CD4-positive, alpha-beta T cell treated with Interleukin-12 subunit alpha and Interleukin-12 subunit beta, for 1 hour (primary cell): ENCODE results near the gene NTM.

Experiments
- DNase-seq: peaks from one replicate; pipeline ENCODE4 v3.0.0-alpha.2; 2020

Gene NTM

GRCh38 chr11:132114185-132114584 is 743.8 kb downstream of the NTM start:
- DNase-seq = no peak

GRCh38 chr11:132114743-132115142 is 744.3 kb downstream of the NTM start:
- no peak for DNase-seq

- DNase-seq = no peak
Observed at GRCh38 chr11:132115454-132115853, 745.0 kb downstream of the NTM start.

GRCh38 chr11:132116516-132116915 is 746.1 kb downstream of the NTM start:
- no peak for DNase-seq

DNA sequence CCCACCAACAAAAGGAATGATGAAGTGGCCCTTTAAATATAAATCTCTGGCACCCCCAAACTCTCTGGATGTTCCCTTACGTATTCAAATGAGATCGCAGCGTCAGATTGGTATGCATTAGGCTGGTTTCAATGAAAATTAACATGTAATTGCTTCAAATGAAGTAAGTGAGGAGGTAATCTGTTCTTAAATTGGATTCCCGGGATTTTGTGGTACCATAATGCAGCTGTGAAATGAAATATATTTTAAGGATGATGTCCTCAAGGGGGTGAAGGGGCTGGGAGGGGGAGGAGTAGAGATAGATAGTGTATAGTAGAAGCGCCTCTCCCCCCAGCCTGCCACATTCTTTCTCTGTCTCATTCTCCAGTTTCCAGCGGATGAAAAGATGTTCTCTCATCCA is 748.2 kb downstream of the NTM start:
- DNase-seq = no peak

GRCh38 chr11:132119573-132119972 is 749.2 kb downstream of the NTM start:
- DNase-seq = no peak

- DNase-seq = no peak
Observed at GRCh38 chr11:132122735-132123134, 752.3 kb downstream of the NTM start.

- DNase-seq = no peak
Observed at GRCh38 chr11:132123449-132123848, 753.0 kb downstream of the NTM start.

DNA sequence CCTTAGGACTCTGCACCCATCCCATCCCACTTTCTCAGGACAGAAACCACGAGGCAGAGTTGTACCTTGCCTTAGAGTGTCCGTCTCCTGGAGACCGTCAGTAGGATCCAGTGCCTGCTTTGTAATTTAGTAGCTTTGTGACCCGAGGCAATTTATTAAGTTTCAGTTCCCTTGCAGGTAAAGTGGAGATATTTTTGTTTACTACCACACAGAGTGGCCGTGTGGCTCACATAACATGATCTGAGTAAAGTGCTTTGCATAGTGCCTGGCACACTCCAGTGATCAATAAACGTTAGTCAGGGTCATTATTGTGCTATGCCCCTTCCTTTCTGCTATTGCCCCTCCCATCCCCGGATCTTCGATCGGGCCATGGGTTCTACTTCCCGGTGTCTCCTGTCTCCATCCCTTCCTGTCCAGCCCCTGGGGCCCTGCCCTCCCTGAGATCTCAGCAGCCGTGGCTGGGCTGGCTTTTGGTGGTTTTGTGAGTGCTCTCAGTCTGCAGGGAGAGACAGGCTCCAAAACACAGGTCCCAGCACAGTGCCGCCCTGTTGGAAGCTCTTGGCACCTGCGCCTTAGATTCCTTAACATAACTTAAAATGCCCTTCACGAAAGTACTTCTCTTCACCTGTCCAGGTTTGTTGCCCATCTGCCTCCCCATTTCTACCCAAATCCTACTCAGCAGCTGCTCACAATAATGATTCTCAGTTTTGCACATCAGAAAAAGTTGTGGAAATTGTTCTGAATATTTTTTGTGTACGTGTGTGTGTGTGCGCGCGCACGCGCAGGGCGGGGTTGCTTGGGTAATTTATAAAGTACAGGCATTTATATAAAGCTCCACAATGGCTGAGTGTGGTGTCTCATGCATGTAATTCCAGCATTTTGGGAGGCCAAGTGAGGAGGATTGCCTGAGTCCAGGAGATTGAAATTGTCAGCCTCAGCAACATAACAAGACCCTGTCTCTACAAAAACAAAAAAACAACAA is 753.7 kb downstream of the NTM start:
- no peak for DNase-seq

GRCh38 chr11:132125988-132126871 is 755.8 kb downstream of the NTM start:
- no peak for DNase-seq

GRCh38 chr11:132126973-132127899 is 756.8 kb downstream of the NTM start:
- no peak for DNase-seq

GRCh38 chr11:132127900-132128288 is 757.5 kb downstream of the NTM start:
- no peak for DNase-seq

DNA sequence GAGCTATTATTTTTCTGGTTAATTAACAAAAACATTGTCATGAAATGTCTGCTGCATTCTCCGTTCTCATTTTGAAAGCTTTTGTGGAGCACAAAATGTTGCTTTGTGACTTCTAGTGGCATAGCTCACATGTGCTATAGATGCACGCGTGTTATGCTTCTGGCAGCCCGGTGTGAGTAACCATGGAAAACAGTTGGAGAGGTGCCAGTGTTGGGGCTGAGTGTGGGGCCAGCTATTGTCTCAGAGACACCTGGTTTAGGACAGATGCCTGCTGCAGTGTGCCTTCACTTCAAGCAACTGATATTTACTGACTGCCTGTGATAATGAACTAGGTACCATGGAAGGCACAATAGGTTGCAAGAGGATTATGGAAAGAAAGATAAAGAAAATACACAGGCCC is 760.6 kb downstream of the NTM start:
- no peak for DNase-seq

GRCh38 chr11:132131961-132132360 is 761.5 kb downstream of the NTM start:
- DNase-seq = no peak

- no peak for DNase-seq
Observed at GRCh38 chr11:132134322-132134721, 763.9 kb downstream of the NTM start.

GRCh38 chr11:132137289-132137980 is 767.0 kb downstream of the NTM start:
- no peak for DNase-seq

DNA sequence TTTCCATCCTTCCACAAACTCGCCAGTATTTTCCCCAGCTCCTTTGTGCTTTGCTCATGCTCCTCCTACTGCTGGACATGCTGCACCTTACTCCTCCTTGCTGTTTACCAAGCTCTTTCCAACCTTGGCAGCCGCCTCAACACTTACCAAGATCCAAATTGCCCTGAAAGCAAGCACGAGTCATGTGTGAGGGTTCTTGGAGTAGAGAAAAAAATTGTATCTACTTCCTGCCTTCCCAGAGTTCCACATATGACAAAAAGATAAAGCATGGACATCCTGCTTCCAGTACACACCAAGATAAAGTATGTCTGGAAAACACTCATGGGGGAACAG is 767.5 kb downstream of the NTM start:
- no peak for DNase-seq

GRCh38 chr11:132139181-132139580 is 768.8 kb downstream of the NTM start:
- no peak for DNase-seq

GRCh38 chr11:132140056-132140455 is 769.6 kb downstream of the NTM start:
- DNase-seq = no peak

GRCh38 chr11:132142121-132142520 is 771.7 kb downstream of the NTM start:
- no peak for DNase-seq

DNA sequence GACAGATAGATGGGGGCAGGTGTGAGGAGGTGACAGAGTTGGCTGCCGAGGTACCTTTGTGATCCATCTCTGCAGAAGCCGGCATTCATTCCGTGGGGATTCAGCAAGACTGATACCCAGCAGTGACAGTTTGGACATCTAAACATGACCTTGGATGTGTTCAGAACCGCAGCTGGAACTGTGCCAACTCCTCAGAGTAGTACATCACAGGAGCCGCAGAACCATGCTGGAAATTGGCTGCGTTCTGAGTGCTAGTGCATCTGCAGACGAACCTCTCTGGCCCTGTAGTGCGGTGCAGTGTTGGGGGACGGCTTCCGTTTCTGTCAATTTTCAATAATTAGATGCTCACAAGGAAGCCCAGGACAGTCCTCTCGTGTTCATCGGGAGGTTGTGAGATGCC is 772.1 kb downstream of the NTM start:
- DNase-seq = no peak

DNA sequence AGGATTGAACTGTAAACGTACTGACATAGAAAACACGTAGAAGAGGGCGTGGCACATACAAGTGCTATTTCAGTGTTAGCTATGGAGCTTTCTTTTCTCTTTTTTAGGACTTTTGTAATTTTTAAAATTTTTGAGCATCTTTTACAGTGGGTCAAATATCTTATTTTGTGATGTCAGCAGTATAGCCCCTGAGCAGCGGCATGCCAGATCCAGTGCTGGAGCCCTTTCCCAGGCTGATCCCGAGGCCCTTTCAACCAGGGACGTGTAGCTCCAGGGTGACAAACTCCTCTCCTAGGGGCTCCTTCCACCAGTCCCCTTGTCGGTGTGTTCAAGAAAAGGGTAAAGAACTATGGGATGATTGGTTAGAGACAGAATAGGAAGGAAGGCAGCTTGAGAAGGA is 777.0 kb downstream of the NTM start:
- no peak for DNase-seq
